ENCODE data around the gene KIF21A. TPM values are rescaled to one million over a fixed set of nuclear protein-coding genes. Genes with fewer than 3 reads are reported as not detected.

The KIF21A gene
- total and polyA plus RNA-seq, 2 of the 13 experiments (the other 11 are each of a cell fraction or from before 2014, with no cell fraction given) = 20.6 to 39.7 TPM

GRCh38 chr12:39442831-39443080 is 164 bp downstream of the KIF21A start (continued):
- TF ChIP-seq, protein P1, sequence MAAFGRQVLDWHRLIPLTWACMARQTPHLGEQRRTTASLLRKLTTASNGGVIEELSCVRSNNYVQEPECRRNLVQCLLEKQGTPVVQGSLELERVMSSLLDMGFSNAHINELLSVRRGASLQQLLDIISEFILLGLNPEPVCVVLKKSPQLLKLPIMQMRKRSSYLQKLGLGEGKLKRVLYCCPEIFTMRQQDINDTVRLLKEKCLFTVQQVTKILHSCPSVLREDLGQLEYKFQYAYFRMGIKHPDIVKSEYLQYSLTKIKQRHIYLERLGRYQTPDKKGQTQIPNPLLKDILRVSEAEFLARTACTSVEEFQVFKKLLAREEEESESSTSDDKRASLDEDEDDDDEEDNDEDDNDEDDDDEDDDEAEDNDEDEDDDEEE (CRISPR knock-in tag; IDR thresholded peaks at IDR 0.05) = no peak
- TF ChIP-seq SMARCC2 (IDR thresholded peaks at IDR 0.05) (no peak), ARHGAP35 (CRISPR knock-in tag; IDR thresholded peaks at IDR 0.05; ENCODE audit: borderline replicate concordance) (peak; percentile 66; the same call in 1 of the 2 replicates), ZNF225 (CRISPR knock-in tag; IDR thresholded peaks at IDR 0.05) (0 out of 2 replicates have a peak, but pooled peaks have one; percentile 8), MXD1 (CRISPR knock-in tag; IDR thresholded peaks at IDR 0.05) (no peak), ZNF850 (CRISPR knock-in tag; conservative IDR thresholded peaks at IDR 0.05) (no peak), MXD3 (CRISPR knock-in tag; IDR thresholded peaks at IDR 0.05) (0 out of 2 replicates have a peak, but pooled peaks have one; percentile 4), IKZF4 (CRISPR knock-in tag; IDR thresholded peaks at IDR 0.05; ENCODE audit: borderline replicate concordance, low read depth, not compliant biosample characterization) (no peak), PHF21A (CRISPR knock-in tag; IDR thresholded peaks at IDR 0.05) (no peak), ZMAT3 (CRISPR knock-in tag; conservative IDR thresholded peaks at IDR 0.05) (no peak; the same call in 1 of the 2 replicates), NR2F6 (IDR thresholded peaks at IDR 0.05) (no peak), NR2F6 (CRISPR knock-in tag; IDR thresholded peaks at IDR 0.05) (no peak), ZNF235 (CRISPR knock-in tag; IDR thresholded peaks at IDR 0.05; ENCODE audit: borderline replicate concordance) (no peak), RORA (CRISPR knock-in tag; IDR thresholded peaks at IDR 0.05) (no peak), BRF2 (CRISPR knock-in tag; IDR thresholded peaks at IDR 0.05) (no peak), TFDP1 (CRISPR knock-in tag; IDR thresholded peaks at IDR 0.05; ENCODE audit: borderline replicate concordance) (no peak), THAP11 (CRISPR knock-in tag; IDR thresholded peaks at IDR 0.05) (no peak), ZNF256 (CRISPR knock-in tag; conservative IDR thresholded peaks at IDR 0.05) (no peak), RFXANK (CRISPR knock-in tag; IDR thresholded peaks at IDR 0.05) (no peak)
- TF ChIP-seq, protein P2, sequence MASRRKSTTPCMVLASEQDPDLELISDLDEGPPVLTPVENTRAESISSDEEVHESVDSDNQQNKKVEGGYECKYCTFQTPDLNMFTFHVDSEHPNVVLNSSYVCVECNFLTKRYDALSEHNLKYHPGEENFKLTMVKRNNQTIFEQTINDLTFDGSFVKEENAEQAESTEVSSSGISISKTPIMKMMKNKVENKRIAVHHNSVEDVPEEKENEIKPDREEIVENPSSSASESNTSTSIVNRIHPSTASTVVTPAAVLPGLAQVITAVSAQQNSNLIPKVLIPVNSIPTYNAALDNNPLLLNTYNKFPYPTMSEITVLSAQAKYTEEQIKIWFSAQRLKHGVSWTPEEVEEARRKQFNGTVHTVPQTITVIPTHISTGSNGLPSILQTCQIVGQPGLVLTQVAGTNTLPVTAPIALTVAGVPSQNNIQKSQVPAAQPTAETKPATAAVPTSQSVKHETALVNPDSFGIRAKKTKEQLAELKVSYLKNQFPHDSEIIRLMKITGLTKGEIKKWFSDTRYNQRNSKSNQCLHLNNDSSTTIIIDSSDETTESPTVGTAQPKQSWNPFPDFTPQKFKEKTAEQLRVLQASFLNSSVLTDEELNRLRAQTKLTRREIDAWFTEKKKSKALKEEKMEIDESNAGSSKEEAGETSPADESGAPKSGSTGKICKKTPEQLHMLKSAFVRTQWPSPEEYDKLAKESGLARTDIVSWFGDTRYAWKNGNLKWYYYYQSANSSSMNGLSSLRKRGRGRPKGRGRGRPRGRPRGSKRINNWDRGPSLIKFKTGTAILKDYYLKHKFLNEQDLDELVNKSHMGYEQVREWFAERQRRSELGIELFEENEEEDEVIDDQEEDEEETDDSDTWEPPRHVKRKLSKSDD (CRISPR knock-in tag; IDR thresholded peaks at IDR 0.05; ENCODE audit: low read depth) = no peak
- TF ChIP-seq, protein P3, sequence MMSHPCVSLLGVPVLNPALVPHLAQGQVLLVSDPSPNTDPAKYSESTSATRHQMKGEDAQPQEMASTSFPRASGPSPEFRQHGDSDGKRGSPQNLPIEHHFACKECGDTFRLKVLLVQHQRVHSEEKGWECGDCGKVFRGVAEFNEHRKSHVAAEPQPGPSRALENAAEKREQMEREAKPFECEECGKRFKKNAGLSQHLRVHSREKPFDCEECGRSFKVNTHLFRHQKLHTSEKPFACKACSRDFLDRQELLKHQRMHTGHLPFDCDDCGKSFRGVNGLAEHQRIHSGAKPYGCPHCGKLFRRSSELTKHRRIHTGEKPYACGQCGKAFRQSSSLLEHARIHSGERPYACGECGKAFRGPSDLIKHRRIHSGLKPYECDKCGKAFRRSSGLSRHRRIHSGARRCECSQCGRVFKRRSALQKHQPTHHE (CRISPR knock-in tag; IDR thresholded peaks at IDR 0.05; ENCODE audit: borderline replicate concordance) = no peak
- TF ChIP-seq, protein P4, sequence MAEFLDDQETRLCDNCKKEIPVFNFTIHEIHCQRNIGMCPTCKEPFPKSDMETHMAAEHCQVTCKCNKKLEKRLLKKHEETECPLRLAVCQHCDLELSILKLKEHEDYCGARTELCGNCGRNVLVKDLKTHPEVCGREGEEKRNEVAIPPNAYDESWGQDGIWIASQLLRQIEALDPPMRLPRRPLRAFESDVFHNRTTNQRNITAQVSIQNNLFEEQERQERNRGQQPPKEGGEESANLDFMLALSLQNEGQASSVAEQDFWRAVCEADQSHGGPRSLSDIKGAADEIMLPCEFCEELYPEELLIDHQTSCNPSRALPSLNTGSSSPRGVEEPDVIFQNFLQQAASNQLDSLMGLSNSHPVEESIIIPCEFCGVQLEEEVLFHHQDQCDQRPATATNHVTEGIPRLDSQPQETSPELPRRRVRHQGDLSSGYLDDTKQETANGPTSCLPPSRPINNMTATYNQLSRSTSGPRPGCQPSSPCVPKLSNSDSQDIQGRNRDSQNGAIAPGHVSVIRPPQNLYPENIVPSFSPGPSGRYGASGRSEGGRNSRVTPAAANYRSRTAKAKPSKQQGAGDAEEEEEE (CRISPR knock-in tag; IDR thresholded peaks at IDR 0.05; ENCODE audit: borderline replicate concordance) = no peak
